Measurements from ENCODE around the gene PAK4. TPM values are rescaled to one million over a fixed set of nuclear protein-coding genes. Genes with fewer than 3 reads are reported as not detected.

PAK4 gene
- total RNA-seq, 2 experiments from 2014 or later = 2.7 to 6.3 TPM

DNA sequence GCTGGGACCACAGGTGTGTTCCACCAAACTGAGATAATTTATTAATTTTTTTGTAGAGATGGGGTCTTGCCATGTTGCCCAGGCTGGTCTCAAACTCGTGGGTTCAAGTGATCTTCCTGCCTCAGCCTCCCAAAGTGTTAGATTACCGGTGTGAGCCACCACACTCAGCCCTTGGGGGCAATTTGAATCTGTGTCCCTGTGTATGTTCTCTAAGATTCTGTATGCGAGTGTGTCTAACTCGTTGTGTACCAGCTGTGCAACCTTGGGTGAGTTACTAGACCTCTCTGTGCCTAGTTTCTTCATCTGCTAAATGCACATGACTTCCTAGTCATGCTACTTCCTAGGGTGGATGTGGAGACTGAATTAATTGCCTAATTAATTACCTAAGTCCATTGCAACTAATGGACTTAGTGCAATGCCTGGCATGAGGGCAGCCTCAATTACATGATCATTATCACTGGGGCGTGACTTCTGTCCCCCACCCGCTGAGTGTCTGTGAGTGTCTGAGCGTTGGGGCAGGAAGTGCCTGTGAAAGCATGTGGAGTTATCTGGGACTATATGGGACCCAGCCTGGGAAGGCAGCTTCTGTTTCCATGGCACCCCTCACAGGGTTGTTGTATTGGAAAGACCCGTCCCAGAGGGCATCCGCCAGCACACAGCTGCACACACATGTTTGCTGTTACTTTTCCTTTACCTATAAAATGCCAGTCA, 69.4 kb downstream of the PAK4 start:
- H3K36me3 Mint-ChIP-seq (ENCODE audit: low read depth) = no peaks in the 10 kb centered on the region
- Histone ChIP-seq H3K4me1 (ENCODE audit: insufficient read depth, low read length) (peaks cover 25% of the 10 kb centered on the region), H3K4me3 (ENCODE audit: low read length) (no peak overlapping the region), H3K27ac (ENCODE audit: low read depth in 1 of 2, low read length in 2 of 2) (no peak overlapping the region), H3K9me3 (ENCODE audit: control insufficient read depth in 1 of 2, insufficient read depth in 1 of 2, low read length in 2 of 2) (peaks cover 0 to 11% of the 10 kb centered on the region in 2 experiments), H3K27me3 (ENCODE audit: control insufficient read depth in 1 of 2, insufficient read depth in 2 of 2, low read length in 2 of 2) (peaks cover 37 to 43% of the 10 kb centered on the region in 2 experiments), H3K36me3 (ENCODE audit: insufficient read depth, low read length) (no peaks in the 10 kb centered on the region)
- H3K4me1 Mint-ChIP-seq (ENCODE audit: low read depth) = peaks cover 23% of the 10 kb centered on the region
- DNase-seq = no peak
- POLR2A ChIA-PET = no interaction called here
- H3K27ac Mint-ChIP-seq = no peak overlapping the region
- H3K4me3 Mint-ChIP-seq = no peak overlapping the region
- intact Hi-C loops (cut with DNase I, micrococcal nuclease) = no loop called here
- no peaks in the 10 kb centered on the region for H3K9me3 Mint-ChIP-seq
- TF ChIP-seq, protein P1, sequence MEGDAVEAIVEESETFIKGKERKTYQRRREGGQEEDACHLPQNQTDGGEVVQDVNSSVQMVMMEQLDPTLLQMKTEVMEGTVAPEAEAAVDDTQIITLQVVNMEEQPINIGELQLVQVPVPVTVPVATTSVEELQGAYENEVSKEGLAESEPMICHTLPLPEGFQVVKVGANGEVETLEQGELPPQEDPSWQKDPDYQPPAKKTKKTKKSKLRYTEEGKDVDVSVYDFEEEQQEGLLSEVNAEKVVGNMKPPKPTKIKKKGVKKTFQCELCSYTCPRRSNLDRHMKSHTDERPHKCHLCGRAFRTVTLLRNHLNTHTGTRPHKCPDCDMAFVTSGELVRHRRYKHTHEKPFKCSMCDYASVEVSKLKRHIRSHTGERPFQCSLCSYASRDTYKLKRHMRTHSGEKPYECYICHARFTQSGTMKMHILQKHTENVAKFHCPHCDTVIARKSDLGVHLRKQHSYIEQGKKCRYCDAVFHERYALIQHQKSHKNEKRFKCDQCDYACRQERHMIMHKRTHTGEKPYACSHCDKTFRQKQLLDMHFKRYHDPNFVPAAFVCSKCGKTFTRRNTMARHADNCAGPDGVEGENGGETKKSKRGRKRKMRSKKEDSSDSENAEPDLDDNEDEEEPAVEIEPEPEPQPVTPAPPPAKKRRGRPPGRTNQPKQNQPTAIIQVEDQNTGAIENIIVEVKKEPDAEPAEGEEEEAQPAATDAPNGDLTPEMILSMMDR (IDR thresholded peaks at IDR 0.05) = no peak
- no peak for ATAC-seq (ENCODE audit: poor library complexity)
- peaks cover 66% of the 10 kb centered on the region for H3K27me3 Mint-ChIP-seq
- CTCF ChIA-PET = no interaction called here

DNA sequence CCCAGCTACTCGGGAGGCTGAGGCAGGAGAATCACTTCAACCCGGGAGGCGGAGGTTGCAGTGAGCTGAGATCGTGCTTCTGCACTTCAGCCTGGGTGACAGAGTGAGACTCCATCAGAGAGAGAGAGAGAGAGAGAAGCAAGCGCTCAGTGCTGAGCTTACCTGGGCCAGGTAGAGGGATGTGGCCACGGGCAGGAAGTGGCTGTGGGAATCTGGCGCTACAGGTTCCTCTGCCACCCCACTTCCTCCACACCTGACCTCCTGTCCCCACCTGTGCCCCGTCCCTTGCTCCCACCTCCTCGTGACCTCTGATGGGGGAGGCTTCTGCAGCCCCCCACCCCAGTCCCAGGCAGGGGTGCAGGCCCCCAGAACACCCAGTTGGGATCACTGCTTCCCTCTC, 70.2 kb downstream of the PAK4 start:
- Histone ChIP-seq H3K9me3 (ENCODE audit: control insufficient read depth in 1 of 2, insufficient read depth in 1 of 2, low read length in 2 of 2) (peaks cover 0 to 11% of the 10 kb centered on the region in 2 experiments), H3K27ac (ENCODE audit: low read depth in 1 of 2, low read length in 2 of 2) (no peak overlapping the region), H3K4me1 (ENCODE audit: insufficient read depth, low read length) (peaks cover 25% of the 10 kb centered on the region), H3K27me3 (ENCODE audit: control insufficient read depth in 1 of 2, insufficient read depth in 2 of 2, low read length in 2 of 2) (peaks cover 37 to 49% of the 10 kb centered on the region in 2 experiments), H3K36me3 (ENCODE audit: insufficient read depth, low read length) (no peaks in the 10 kb centered on the region), H3K4me3 (ENCODE audit: low read length) (no peak overlapping the region)
- TF ChIP-seq, protein P1 (IDR thresholded peaks at IDR 0.05) = no peak
- Mint-ChIP-seq H3K4me1 (ENCODE audit: low read depth) (peaks cover 23% of the 10 kb centered on the region), H3K36me3 (ENCODE audit: low read depth) (no peaks in the 10 kb centered on the region), H3K27me3 (peaks cover 68% of the 10 kb centered on the region), H3K9me3 (no peaks in the 10 kb centered on the region), H3K4me3 (peak overlapping the region; percentile 25), H3K27ac (no peak overlapping the region)
- ATAC-seq (ENCODE audit: poor library complexity) (peak; percentile 63), DNase-seq (peak in 3 of 14 experiments; percentile 32 to 62 (median 42))
- intact Hi-C loops (cut with DNase I, micrococcal nuclease) = no loop called here
- POLR2A ChIA-PET = no interaction called here
- CTCF ChIA-PET = no interaction called here

DNA sequence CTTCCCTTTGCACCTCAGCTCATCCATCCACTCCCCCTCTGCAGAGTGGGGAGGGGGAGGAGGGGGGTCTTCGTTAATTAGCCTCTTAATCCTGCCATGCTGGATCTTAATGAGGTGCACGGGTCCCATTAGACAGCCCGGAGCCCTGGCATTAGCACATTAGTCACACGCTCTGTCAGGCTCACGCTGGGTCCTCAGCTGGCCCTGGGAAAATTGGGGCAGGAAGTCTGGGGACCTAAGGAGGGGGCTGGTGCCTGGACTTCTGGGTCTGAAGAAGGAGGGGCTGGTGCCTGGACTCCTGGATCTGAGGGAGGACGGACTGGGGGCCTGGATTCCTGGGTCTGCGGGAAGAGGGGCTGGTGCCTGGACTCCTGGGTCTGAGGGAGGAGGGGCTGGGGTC, 70.7 kb downstream of the PAK4 start:
- H3K9me3 ChIP-seq (ENCODE audit: control insufficient read depth in 1 of 2, insufficient read depth in 1 of 2, low read length in 2 of 2) = peaks cover 0 to 11% of the 10 kb centered on the region in 2 experiments
- Mint-ChIP-seq H3K4me3 (no peak overlapping the region), H3K36me3 (ENCODE audit: low read depth) (no peaks in the 10 kb centered on the region), H3K27ac (no peak overlapping the region), H3K4me1 (ENCODE audit: low read depth) (peaks cover 23% of the 10 kb centered on the region), H3K9me3 (no peaks in the 10 kb centered on the region), H3K27me3 (peaks cover 73% of the 10 kb centered on the region)
- peaks cover 37 to 54% of the 10 kb centered on the region in 2 experiments for H3K27me3 ChIP-seq (ENCODE audit: control insufficient read depth in 1 of 2, insufficient read depth in 2 of 2, low read length in 2 of 2)
- no peak for ATAC-seq (ENCODE audit: poor library complexity)
- H3K36me3 ChIP-seq (ENCODE audit: insufficient read depth, low read length) = no peaks in the 10 kb centered on the region
- H3K4me3 ChIP-seq (ENCODE audit: low read length) = no peak overlapping the region
- H3K27ac ChIP-seq (ENCODE audit: low read depth in 1 of 2, low read length in 2 of 2) = no peak overlapping the region
- POLR2A ChIA-PET = no interaction called here
- intact Hi-C loops (cut with DNase I, micrococcal nuclease) = no loop called here
- CTCF ChIA-PET = no interaction called here
- TF ChIP-seq, protein P1 (IDR thresholded peaks at IDR 0.05) = no peak
- H3K4me1 ChIP-seq (ENCODE audit: insufficient read depth, low read length) = peaks cover 25% of the 10 kb centered on the region
- no peak for DNase-seq

All from CD4-positive, alpha-beta T cell (primary cell).